WTC11 (cell line): Measurements from ENCODE around the gene LINC00305. TPM values are rescaled to one million over a fixed set of nuclear protein-coding genes. Genes with fewer than 3 reads are reported as not detected.

Experiments used
- ATAC-seq: fragments of 200-7000 bp; cut with Tn5 transposase; 2 replicates; pipeline ENCODE4 v1.10.0; 2021; ENCODE audit warnings: mild to moderate bottlenecking, moderate library complexity
- CTCF ChIA-PET: fragments of 300-600 bp; sonication (Branson Sonifier 250); formaldehyde crosslinking; loops from one replicate; lab custom pipeline; 2021; ENCODE audit warnings: antibody characterized with exemption; lab: Charles Lee
- POLR2A ChIA-PET: fragments of 350-600 bp; sonication (Branson Sonifier 250); formaldehyde crosslinking; loops from one replicate; lab custom pipeline; 2021; ENCODE audit warnings: antibody characterized with exemption; lab: Charles Lee
- DNase-seq: peaks from one replicate; pipeline ENCODE4 v3.0.0; 2021; ENCODE audit warnings: low spot score
- H3K27ac Mint-ChIP-seq: 2 replicates; pipeline ENCODE4 v1.8.0; 2021; ENCODE audit warnings: mixed read lengths
- H3K27me3 Mint-ChIP-seq: 2 replicates; pipeline ENCODE4 v1.8.0; 2021; ENCODE audit warnings: low read depth, mild to moderate bottlenecking, moderate library complexity, mixed read lengths
- H3K36me3 Mint-ChIP-seq: 2 replicates; pipeline ENCODE4 v1.8.0; 2021; ENCODE audit warnings: mixed read lengths
- H3K4me1 Mint-ChIP-seq: 2 replicates; pipeline ENCODE4 v1.8.0; 2022; ENCODE audit warnings: mixed read lengths
- H3K4me3 Mint-ChIP-seq: 2 replicates; pipeline ENCODE4 v1.8.0; 2021; ENCODE audit warnings: mild to moderate bottlenecking, moderate library complexity, mixed read lengths
- H3K9me3 Mint-ChIP-seq: 2 replicates; pipeline ENCODE4 v1.8.0; 2021; ENCODE audit warnings: mixed read lengths
- AR ChIP-seq: fragments of 250-450 bp; sonication (Bioruptor Pico); IDR thresholded peaks from 2 replicates; pipeline ENCODE4 v1.9.0; 2021; ENCODE audit warnings: mild to moderate bottlenecking
- CDX4 ChIP-seq: fragments of 250-450 bp; sonication (Bioruptor Pico); IDR thresholded peaks from 2 replicates; pipeline ENCODE4 v1.9.0; 2021; ENCODE audit warnings: moderate library complexity, mild to moderate bottlenecking, inconsistent platforms, borderline replicate concordance
- ERG ChIP-seq: fragments of 250-450 bp; sonication (Bioruptor Pico); IDR thresholded peaks from 2 replicates; pipeline ENCODE4 v1.8.0; 2021; ENCODE audit warnings: mild to moderate bottlenecking
- FOXP4 ChIP-seq: sonication (generic); formaldehyde crosslinking; IDR thresholded peaks from 2 replicates; pipeline ENCODE4 v1.8.0; 2022; ENCODE audit warnings: mild to moderate bottlenecking, missing genetic modification reagents
- MXD4 ChIP-seq: fragments of 250-450 bp; sonication (Bioruptor Pico); IDR thresholded peaks from 2 replicates; pipeline ENCODE4 v1.8.0; 2021; ENCODE audit warnings: mild to moderate bottlenecking, moderate library complexity, borderline replicate concordance
- NR3C1 ChIP-seq: sonication (generic); formaldehyde crosslinking; conservative IDR thresholded peaks from 2 replicates; pipeline ENCODE4 v1.8.1; 2023; ENCODE audit warnings: low read depth, mild to moderate bottlenecking, missing genetic modification reagents
- OVOL2 ChIP-seq: fragments of 250-450 bp; sonication (Bioruptor Pico); IDR thresholded peaks from 2 replicates; pipeline ENCODE4 v1.9.0; 2021; ENCODE audit warnings: mild to moderate bottlenecking, borderline replicate concordance
- SMAD3 ChIP-seq: sonication (generic); formaldehyde crosslinking; IDR thresholded peaks from 2 replicates; pipeline ENCODE4 v1.8.0; 2022; ENCODE audit warnings: missing genetic modification reagents, mild to moderate bottlenecking, borderline replicate concordance
- TCF7 ChIP-seq: sonication (generic); formaldehyde crosslinking; IDR thresholded peaks from 2 replicates; pipeline ENCODE4 v1.8.0; 2022; ENCODE audit warnings: mild to moderate bottlenecking, low read depth, missing genetic modification reagents, moderate library complexity
- TEAD1 ChIP-seq: sonication (generic); formaldehyde crosslinking; IDR thresholded peaks from 2 replicates; pipeline ENCODE4 v1.8.0; 2022; ENCODE audit warnings: mild to moderate bottlenecking, missing genetic modification reagents
- TP53 ChIP-seq: sonication (generic); formaldehyde crosslinking; IDR thresholded peaks from 2 replicates; pipeline ENCODE4 v1.8.1; 2023; ENCODE audit warnings: mild to moderate bottlenecking, missing genetic modification reagents
- USF1 ChIP-seq: sonication (generic); formaldehyde crosslinking; IDR thresholded peaks from 2 replicates; pipeline ENCODE4 v1.8.0; 2022; ENCODE audit warnings: mild to moderate bottlenecking, missing genetic modification reagents
- ZNF138 ChIP-seq: sonication (generic); formaldehyde crosslinking; conservative IDR thresholded peaks from 2 replicates; pipeline ENCODE4 v1.8.1; 2022; ENCODE audit warnings: mild to moderate bottlenecking, moderate library complexity, missing genetic modification reagents
- ZNF423 ChIP-seq: fragments of 250-450 bp; sonication (Bioruptor Pico); IDR thresholded peaks from 2 replicates; pipeline ENCODE4 v2.1.2; 2022; ENCODE audit warnings: mild to moderate bottlenecking, moderate library complexity
- total RNA-seq: library from RNA; stranded (reverse); gene quantifications from 3 replicates; pipeline ENCODE4 v1.2.3, GENCODE V29; 2021
- TF ChIP-seq, protein P1 (sequence below): sonication (generic); formaldehyde crosslinking; IDR thresholded peaks from 2 replicates; pipeline ENCODE4 v1.8.1; 2022; ENCODE audit warnings: mild to moderate bottlenecking, missing genetic modification reagents, moderate library complexity, borderline replicate concordance
- TF ChIP-seq, protein P2 (sequence below): sonication (generic); formaldehyde crosslinking; IDR thresholded peaks from 2 replicates; pipeline ENCODE4 v1.8.1; 2022; ENCODE audit warnings: low read depth, missing genetic modification reagents, borderline replicate concordance
- TF ChIP-seq, protein P3 (sequence below): sonication (generic); formaldehyde crosslinking; IDR thresholded peaks from 2 replicates; pipeline ENCODE4 v1.8.0; 2022; ENCODE audit warnings: missing genetic modification reagents

LINC00305 gene
- total RNA-seq, 1 experiment from 2014 or later, result not detected

DNA sequence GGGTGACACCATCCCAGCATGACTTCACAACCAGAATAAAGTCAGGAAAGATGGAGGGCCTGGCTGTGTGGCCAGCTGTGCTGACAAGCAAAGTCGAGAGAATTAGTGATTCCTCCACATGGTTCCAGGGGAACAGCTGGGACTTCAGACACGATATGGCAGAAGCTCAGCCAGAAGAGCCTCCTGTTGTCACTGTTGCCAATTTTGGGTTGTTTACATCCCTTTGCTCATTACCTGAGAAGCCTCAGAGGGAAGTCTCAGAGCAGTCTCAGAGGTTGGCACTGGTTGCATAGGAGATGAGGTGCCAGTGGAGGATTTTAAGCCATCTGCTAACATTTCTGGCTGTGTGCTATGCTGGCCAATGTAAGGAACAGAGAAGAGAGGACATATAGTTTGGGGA is 16.0 kb downstream of the LINC00305 start (continued):
- TF ChIP-seq AR (CRISPR knock-in tag), result no peak
- TF ChIP-seq, protein P1, sequence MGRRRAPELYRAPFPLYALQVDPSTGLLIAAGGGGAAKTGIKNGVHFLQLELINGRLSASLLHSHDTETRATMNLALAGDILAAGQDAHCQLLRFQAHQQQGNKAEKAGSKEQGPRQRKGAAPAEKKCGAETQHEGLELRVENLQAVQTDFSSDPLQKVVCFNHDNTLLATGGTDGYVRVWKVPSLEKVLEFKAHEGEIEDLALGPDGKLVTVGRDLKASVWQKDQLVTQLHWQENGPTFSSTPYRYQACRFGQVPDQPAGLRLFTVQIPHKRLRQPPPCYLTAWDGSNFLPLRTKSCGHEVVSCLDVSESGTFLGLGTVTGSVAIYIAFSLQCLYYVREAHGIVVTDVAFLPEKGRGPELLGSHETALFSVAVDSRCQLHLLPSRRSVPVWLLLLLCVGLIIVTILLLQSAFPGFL (CRISPR knock-in tag), result no peak

GRCh38 chr18:64131314-64131713 is 17.6 kb downstream of the LINC00305 start:
- Mint-ChIP-seq H3K4me3 (no peak overlapping the region), H3K4me1 (peaks cover 51% of the 10 kb centered on the region), H3K27me3 (no peaks in the 10 kb centered on the region), H3K9me3 (0 out of 2 replicates have a peak, but pooled peaks cover under 1% of the 10 kb centered on the region), H3K27ac (no peak overlapping the region), H3K36me3 (no peaks in the 10 kb centered on the region)
- ChIA-PET POLR2A (no interaction called here), CTCF (no interaction called here)
- no peak for ATAC-seq
- TF ChIP-seq ZNF138 (no peak), OVOL2 (CRISPR knock-in tag) (no peak), TEAD1 (no peak), TP53 (CRISPR knock-in tag) (no peak), CDX4 (no peak), MXD4 (CRISPR knock-in tag) (no peak), TCF7 (no peak), ERG (CRISPR knock-in tag) (no peak), USF1 (CRISPR knock-in tag) (no peak), NR3C1 (CRISPR knock-in tag) (no peak), SMAD3 (CRISPR knock-in tag) (no peak), ZNF423 (CRISPR knock-in tag) (no peak), FOXP4 (CRISPR knock-in tag) (no peak)
- TF ChIP-seq, protein P2, sequence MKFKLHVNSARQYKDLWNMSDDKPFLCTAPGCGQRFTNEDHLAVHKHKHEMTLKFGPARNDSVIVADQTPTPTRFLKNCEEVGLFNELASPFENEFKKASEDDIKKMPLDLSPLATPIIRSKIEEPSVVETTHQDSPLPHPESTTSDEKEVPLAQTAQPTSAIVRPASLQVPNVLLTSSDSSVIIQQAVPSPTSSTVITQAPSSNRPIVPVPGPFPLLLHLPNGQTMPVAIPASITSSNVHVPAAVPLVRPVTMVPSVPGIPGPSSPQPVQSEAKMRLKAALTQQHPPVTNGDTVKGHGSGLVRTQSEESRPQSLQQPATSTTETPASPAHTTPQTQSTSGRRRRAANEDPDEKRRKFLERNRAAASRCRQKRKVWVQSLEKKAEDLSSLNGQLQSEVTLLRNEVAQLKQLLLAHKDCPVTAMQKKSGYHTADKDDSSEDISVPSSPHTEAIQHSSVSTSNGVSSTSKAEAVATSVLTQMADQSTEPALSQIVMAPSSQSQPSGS, result no peak
- TF ChIP-seq, protein P3, sequence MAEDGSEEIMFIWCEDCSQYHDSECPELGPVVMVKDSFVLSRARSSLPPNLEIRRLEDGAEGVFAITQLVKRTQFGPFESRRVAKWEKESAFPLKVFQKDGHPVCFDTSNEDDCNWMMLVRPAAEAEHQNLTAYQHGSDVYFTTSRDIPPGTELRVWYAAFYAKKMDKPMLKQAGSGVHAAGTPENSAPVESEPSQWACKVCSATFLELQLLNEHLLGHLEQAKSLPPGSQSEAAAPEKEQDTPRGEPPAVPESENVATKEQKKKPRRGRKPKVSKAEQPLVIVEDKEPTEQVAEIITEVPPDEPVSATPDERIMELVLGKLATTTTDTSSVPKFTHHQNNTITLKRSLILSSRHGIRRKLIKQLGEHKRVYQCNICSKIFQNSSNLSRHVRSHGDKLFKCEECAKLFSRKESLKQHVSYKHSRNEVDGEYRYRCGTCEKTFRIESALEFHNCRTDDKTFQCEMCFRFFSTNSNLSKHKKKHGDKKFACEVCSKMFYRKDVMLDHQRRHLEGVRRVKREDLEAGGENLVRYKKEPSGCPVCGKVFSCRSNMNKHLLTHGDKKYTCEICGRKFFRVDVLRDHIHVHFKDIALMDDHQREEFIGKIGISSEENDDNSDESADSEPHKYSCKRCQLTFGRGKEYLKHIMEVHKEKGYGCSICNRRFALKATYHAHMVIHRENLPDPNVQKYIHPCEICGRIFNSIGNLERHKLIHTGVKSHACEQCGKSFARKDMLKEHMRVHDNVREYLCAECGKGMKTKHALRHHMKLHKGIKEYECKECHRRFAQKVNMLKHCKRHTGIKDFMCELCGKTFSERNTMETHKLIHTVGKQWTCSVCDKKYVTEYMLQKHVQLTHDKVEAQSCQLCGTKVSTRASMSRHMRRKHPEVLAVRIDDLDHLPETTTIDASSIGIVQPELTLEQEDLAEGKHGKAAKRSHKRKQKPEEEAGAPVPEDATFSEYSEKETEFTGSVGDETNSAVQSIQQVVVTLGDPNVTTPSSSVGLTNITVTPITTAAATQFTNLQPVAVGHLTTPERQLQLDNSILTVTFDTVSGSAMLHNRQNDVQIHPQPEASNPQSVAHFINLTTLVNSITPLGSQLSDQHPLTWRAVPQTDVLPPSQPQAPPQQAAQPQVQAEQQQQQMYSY (CRISPR knock-in tag), result no peak
- no peak for DNase-seq
